22Rv1 (cell line): Measurements from ENCODE around the gene AGPAT4.

Experiments used
- ZFX ChIP-seq: fragments of 450-650 bp; IDR thresholded peaks from 2 replicates; pipeline ENCODE4 v1.6.1; 2017; ENCODE audit warnings: antibody characterized with exemption, borderline replicate concordance
- TF ChIP-seq, protein P1 (sequence below): fragments of 450-650 bp; IDR thresholded peaks from 2 replicates; pipeline ENCODE4 v1.5.1; 2017; ENCODE audit warnings: mild to moderate bottlenecking

GRCh38 chr6:161273752-161274487, at the start of gene AGPAT4:
- TF ChIP-seq, protein P1, sequence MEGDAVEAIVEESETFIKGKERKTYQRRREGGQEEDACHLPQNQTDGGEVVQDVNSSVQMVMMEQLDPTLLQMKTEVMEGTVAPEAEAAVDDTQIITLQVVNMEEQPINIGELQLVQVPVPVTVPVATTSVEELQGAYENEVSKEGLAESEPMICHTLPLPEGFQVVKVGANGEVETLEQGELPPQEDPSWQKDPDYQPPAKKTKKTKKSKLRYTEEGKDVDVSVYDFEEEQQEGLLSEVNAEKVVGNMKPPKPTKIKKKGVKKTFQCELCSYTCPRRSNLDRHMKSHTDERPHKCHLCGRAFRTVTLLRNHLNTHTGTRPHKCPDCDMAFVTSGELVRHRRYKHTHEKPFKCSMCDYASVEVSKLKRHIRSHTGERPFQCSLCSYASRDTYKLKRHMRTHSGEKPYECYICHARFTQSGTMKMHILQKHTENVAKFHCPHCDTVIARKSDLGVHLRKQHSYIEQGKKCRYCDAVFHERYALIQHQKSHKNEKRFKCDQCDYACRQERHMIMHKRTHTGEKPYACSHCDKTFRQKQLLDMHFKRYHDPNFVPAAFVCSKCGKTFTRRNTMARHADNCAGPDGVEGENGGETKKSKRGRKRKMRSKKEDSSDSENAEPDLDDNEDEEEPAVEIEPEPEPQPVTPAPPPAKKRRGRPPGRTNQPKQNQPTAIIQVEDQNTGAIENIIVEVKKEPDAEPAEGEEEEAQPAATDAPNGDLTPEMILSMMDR, result no peak
- no peak for TF ChIP-seq ZFX
